GM19193 (cell line): ENCODE data around the gene STK11.

Experiments used
- POLR2A ChIP-seq: IDR thresholded peaks from 4 replicates; pipeline ENCODE4 v1.6.1; 2011; ENCODE audit not compliant: insufficient read depth, insufficient read length; ENCODE audit errors: extremely low read depth

The STK11 gene

DNA sequence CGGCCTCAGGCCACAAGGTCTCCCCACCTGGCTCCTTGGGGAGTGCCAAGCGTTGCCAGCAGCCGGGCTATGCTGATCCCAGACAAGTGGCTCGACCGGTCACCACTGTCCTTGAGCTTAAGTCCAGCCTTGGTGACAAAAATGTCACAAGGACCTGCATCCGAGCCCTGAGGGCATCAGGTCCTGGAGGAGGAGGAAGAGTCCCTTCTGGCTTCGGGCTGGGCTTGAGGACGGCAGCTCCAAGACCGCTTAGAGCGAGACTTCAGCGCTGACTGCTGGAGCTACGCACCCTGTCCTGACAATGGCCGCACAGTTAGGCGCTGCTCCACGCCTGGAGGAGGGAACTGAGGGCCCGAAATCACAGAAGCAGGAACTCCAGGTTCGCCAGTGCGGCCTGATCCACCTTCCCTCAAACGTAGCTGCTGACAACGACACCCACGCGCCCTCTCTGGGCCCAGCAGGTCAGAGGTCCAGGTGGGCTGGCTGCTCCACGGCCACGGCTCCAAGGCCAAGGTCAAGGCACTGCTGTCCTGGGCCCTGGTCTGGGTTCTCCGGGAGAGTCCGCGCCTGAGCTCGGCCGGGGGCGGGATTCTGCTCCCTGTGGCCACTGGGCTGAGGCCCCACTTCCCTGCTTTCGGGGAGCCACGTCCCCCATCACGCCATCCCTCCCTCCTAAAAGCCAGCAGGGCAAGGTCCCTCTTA is 38.6 kb upstream of the STK11 start:
- no peak for TF ChIP-seq POLR2A

DNA sequence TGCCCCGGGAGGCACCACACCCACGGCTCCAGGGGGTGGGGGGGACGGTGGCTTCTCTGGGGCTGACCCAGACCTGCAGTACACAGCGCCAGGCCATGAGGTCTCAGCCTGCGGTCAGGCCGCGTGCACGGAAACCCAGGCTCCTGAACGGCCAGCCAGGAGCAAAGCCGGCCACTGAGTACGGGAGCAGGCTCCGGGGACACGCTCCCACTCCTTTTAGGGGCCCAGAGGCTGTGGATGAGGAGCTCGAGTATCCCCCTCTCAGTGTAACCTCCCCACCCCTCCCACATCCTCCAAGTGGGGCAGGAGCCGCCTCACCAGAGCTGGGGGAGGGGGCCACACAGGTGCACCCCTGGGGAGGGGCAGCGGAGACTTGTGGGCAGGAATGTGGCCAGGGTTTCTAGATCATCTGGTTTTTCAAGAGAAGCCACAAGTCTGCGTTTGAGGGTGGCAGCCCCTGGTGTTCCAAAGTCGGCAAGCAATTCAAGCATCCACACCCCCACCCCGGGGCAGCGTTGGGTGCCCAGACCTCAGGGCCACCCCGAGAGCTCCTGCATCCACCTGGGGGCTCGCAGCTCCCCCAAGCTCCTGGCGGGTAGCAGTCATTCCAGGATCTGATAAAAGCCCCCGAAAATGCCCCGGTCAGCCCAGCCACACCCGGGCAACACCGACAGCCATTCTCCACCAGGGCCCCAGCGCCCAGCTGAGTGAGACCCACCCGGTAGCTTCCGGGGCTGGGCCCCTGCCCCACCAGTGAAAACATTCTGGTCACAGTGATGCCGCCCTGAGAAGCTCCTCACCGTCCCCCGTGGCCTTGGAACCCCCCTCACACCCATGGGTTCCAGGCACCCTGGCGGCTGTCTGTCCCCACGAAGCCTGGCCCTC is 37.6 kb upstream of the STK11 start:
- TF ChIP-seq POLR2A, result peak; percentile 4

DNA sequence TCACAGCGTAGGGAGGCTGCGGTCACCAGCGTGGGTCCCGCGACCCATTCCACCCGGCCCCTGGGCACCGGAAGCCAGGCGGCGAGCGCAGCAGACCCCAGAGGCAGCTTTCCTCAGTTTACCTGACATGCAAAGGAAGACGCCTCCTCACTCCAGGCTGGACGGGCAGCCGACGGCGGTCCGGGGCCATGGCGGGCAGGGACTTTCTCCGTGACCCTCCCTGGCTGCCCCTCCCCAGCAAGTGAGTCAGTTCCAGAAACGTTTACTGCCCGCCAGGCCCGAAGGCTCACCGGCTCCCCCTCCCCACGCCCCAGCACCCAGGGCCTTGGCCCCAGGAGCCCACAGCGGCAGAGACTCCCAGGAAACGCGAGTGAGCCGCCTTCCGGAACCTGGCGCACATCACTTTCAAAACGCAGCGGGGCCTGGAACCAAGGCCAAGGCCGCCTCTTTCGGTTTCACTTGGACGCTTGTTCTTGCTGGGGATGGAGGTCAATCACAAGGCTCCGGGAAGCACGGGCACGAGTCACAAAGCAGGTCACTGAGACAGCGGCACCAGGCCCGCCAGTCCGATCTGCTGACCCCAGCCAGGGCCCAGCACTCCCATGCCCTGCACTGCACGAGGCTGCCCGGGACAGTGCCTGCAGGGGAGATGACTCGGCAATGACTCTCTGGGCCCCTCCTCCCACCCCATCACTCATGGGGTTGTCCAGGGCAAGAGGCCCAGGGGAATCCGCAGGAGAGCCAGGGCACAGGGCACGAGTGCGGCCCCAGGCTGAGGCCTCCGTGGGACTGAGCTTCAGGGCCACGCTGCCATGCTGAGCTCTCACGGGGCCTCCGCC is 36.8 kb upstream of the STK11 start:
- TF ChIP-seq POLR2A, result no peak

DNA sequence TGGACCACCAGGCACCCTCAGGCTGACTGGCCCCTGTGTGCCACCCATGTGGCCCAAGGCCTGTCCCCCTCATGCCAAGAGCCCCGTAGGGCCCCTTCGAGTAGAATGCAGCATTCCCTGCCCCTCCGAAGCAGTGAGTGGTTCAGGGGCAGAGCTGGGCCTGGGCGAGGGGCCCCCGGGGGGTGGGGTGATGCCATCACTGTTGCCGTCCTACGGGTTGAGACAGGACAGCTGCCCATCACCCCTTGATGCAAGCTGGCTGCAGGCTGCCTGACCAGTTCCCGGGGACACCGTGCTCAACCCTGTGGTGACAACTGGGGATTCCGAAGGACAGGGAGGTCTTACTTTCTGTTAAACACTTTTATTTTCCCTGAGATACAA is 36.2 kb upstream of the STK11 start:
- TF ChIP-seq POLR2A, result no peak

DNA sequence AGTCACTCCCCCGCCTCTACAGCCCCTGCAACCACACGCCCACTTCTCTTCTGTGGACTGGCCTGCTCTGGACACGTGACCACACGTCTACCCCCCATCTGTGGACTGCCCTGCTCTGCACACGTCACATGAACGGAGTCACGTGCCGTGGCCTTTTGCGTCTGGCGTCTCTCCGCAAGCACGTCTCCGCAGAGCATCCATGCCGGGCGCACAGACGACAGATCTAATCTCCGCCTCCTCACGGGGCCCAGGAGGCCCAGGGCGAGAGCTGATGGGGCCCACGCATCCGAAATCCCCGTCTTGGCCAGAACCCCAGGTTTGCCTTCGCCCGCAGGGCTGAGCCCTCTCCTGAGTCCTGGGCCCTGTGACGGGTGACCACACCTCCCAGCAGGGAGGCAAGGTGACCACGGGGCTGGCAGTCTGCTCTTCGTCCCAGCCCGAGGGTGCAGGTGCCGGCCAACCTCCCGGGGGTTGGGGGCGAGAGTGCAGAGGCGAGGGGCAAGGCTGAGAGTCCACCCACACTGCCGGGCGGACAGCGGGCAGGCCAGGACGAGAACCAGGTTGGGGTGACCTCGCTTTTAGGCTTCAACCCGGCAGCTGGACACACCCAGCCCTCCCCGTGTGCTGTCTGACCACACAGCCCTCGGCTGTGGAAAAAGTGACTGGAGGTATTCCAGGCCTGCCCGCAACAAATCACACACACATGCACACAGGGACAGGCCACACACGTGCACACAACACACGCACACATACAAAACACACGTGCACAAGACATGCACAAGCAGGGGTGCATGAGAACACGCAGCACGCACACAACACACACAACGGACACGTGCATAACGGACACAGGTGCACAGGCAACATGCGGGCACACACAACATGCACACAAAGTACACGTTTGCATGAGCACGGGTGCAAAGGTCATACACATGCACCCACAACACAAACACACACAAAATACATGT is 35.4 kb upstream of the STK11 start:
- TF ChIP-seq POLR2A, result no peak

DNA sequence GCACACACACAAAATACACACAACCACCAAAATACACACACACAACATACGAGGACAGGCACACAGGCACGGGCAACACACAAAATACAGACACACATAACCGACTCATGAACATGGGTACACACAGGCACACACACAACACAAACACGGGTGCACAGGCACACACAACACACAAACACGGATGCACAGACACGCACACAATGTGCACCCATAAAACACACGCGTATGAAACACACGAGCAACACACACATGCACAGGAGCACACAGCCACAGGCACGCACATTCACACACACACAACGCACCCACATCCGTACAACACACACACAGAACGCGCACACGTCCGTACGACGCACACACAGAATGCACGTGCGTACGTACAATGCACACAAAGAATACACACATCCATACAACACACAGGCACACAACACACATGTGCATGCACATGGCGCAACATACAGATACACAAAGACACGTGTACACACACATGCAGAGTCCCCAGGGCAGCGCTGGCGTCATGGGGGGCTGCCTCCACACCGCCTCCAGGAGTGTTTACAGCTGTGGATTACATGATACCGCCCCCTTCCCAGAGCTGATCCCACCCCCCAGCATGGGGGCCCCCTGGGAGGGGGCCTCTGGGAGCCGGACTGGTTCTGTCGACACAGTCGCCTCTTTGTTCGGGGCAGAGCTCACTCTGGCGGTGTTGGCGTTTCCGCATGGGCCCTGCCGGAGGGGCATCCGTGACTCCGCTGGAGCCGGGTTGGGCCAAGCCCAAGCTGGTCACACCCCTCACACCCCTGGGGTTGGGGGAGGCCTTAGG is 34.4 kb upstream of the STK11 start:
- no peak for TF ChIP-seq POLR2A

DNA sequence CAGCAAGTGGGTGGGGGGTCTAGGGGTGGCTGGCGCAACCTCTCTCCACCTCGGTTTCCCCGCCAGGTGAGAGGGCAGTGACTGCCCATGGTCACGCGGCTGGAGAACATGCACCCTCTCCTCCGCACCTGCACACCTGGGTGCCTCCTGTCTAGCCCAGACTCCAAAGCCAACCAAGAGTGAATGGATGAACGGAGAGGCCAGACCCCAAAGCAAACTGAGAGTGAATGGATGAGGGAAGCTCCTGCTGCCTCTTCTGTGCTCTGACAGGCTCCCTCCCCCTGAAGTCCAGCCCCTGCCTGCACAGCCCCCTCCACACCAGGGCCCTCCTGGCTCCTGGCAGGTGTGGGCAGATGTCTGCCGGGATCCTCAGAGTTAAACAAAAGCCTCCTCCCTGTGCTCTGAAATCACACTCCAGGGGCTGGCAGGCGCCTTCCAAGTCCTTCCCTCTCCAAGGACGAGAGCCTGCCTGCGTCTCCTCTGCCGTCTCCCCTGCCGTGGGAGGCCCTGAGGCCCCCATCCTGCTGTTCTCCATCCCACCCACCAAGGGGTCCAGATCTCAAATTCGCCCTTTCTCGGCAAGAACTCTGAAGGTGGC is 33.7 kb upstream of the STK11 start:
- TF ChIP-seq POLR2A, result no peak

DNA sequence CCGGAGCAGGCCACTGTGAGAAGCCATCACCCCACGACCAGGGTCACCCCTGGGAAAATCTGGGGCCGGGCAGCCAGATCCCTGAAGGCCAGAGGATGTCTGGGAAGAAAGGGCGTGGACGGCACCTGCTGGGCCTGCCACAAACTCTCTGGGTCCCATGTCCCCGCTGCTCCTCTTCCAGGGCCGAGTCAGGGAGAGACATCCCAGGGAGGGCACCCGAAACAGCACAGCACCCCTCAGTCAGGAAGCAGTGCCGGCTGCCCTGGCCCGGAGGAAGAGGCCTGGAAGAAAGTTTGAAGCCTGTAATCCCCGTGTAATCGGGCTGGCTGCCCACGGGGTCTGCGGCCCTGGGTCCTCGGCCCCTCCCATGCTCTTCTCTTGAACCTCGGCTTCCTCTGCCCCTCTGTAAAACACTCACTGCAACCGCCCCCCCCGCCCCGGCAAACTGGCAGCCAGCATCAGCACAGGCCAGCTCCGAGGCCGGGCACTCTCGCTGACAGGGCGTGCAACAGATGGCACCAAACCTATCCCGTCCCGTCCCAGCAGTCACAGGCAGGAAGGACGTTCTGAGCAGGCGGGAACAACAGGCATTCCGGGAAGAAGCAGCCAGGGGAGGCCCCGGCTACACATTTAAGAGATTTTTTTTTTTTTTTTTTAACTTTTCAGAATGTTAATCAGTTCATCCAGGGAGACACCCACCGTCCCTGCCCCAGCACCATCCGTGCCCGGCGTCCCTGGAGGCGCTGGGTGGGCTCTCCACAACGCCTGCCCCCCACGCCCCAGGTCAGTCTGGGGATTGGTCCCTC is 33.0 kb upstream of the STK11 start:
- no peak for TF ChIP-seq POLR2A

DNA sequence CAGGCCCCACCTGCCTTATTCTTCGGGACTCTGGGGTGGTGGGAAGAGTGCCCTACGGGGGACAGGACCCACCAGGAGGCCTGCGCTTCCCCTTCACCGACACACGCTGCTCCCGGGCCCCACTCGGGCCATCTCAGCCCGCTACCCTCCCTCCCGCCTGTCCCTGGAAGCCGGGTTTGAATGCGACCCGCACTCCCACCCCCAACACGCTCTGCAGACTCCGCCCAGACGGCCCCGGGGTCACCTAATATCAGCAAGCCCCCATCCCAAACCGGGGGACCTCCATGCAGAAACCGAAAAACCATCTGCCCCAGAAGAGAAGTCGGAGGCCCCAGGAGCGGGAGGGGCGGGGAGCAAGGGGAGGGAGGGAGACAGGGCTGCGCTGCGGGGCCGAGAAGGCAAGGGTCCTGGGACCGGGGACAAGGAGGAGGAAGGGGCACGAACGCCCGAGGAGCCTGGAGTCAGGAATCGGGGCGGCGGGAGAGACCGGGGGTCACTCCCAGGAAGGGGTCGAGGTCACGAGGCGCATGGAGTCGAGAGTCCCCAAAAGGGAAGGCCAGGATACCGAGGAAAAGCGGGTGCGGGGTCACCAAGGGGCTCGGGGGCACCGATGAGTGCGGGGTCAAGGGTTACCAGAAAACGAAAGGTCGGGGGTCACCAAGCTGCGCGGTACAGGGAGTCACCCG is 32.3 kb upstream of the STK11 start:
- TF ChIP-seq POLR2A, result no peak

DNA sequence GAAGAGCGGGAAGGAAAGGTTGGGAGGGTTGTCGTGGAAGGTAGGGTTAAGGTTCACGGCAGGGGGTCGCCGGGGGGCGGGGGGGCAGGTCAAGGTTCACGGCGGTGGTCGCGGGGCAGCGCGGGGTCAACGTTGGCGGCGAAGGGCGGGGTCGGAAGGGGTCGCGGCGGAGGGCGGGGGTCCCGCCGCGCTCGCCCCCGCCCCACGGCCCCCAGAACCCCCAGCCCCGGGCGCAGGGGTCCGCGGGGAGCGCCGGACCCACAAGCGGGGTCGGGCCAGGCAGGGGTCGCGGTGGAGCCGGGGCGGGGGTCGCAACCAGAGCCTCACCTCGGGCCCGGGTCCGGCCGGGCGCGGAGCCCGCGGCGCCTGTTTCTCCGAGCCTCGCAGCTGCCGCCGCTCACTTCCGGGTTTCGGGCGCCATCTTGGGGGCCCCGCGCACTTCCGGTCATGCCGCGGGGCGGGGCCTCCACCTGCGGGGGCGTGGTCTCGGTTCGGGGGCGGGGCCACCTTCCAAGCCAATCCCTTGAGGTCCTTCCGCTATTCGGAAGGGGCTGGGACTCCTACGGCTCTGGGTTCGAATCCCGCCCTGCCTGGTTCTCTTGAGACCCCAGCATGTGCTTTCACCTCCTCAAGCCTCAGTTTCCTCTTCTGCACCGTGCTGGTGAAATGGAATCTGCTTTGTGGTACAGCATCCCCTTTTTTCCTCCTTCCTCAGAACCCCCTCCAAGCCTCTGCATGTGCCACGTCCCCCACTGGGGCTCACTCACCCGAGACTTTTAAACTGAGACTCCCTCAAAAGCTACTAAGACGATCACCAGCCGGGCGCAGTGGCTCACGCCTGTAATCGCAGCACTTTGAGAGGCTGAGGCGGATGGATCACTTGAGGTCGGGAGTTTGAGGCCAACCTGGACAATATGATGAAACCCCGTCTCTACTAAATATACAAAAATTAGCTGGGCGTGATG is 31.5 kb upstream of the STK11 start, which contains the start of gene SBNO2:
SBNO2 (minus strand) TSS at position 424 of the 965 bp plus-strand sequence. CDS start 19,992 bp downstream, outside the sequence.
- TF ChIP-seq POLR2A, result peak; percentile 95
